ENCODE results near the gene WDR76. TPM values are rescaled to one million over a fixed set of nuclear protein-coding genes. Genes with fewer than 3 reads are reported as not detected.
"Not testable (repeated sequence)": the region's sequence is repeated elsewhere in the genome, so short reads cannot be mapped to it uniquely, and the experiment has no call there.

The WDR76 gene
- total RNA-seq, 4 donors from 2014 or later = 6.4 to 11.4 (median 10.1) TPM

DNA sequence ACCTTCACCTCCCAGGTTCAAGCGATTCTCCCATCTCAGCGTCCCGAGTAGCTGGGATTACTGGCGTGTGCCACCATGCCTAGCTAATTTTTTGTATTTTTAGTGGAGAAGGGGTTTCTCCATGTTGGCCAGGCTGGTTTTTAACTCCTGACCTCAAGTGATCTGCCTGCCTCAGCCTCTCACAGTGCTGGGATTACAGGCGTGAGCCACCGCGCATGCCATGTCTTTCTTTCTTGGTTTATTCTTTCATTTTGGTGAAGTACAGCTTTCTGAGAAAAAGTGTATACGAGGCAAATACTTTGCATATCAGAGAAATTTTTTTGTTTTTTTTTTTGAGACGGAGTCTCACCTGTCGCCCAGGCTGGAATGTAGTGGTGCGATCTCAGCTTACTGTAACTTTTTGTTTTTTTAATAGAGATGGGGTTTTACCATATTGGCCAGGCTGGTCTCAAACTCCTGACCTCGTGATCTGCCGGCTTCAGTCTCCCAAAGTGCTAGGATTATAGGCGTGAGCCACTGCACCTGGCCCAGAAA lies 4.8 kb downstream of the WDR76 start:
- not testable (repeated sequence) for H3K27me3 ChIP-seq, ATAC-seq, H3K4me3 ChIP-seq, H3K27ac ChIP-seq, H3K9me3 ChIP-seq
- WGBS, 2 donors (ENCODE audit: low coverage in 1 of 2) = 87 to 90% methylated on average over 6 to 12 of the region's 14 CpGs
- H3K36me3 ChIP-seq = peaks cover 0 to 20% of the 10 kb centered on the region in 2 donors
- H3K4me1 ChIP-seq = peaks cover 0 to 17% (median 0%) of the 10 kb centered on the region in 3 donors

DNA sequence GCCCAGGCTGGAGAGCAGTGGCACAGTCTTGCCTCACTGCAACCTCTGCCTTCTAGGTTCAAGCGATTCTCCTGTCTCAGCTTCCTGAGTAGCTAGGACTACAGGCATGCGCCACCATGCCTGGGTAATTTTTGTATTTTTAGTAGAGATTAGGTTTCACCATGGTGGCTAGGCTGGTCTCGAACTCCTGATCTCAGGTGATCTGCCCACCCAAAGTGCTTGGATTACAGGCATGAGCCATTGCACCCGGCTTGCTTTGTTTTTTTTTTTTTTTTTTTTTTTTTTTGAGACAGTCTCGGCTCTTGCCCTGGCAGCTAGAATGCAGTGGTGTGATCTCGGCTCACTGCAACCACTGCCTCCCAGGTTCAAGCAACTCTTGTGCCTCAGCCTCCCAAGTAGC lies 5.7 kb downstream of the WDR76 start:
- ATAC-seq = not testable (repeated sequence)

DNA sequence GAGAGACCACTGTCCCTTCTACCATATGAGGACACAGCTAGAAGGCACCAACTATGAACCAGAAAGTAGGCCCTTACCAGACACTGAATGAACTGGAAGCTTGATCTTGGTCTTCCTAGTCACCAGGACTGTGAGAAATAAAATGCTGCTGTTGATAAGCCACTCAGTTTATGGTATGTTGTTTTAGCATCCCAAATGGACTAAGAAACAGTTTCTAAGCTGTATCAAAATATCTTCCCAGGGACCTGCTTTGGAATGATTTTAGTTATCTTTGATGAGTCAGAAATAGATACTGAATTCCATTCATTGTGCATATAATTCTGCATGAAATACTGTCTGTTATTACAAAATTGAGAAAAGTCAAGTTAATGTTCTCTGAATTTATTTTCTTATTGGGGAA lies 18.6 kb downstream of the WDR76 start:
- Histone ChIP-seq H3K4me1 (no peaks in the 10 kb centered on the region), H3K27ac (no peak overlapping the region), H3K9me3 (no peaks in the 10 kb centered on the region), H3K4me3 (no peak overlapping the region), H3K36me3 (peaks cover 0 to 73% of the 10 kb centered on the region in 2 donors), H3K27me3 (no peaks in the 10 kb centered on the region)
- TF ChIP-seq POLR2A (IDR thresholded peaks at IDR 0.05) = no peak
- TF ChIP-seq POLR2AphosphoS5 (IDR thresholded peaks at IDR 0.05) = no peak
- TF ChIP-seq EP300 (IDR thresholded peaks at IDR 0.05) = no peak
- TF ChIP-seq, protein P1, sequence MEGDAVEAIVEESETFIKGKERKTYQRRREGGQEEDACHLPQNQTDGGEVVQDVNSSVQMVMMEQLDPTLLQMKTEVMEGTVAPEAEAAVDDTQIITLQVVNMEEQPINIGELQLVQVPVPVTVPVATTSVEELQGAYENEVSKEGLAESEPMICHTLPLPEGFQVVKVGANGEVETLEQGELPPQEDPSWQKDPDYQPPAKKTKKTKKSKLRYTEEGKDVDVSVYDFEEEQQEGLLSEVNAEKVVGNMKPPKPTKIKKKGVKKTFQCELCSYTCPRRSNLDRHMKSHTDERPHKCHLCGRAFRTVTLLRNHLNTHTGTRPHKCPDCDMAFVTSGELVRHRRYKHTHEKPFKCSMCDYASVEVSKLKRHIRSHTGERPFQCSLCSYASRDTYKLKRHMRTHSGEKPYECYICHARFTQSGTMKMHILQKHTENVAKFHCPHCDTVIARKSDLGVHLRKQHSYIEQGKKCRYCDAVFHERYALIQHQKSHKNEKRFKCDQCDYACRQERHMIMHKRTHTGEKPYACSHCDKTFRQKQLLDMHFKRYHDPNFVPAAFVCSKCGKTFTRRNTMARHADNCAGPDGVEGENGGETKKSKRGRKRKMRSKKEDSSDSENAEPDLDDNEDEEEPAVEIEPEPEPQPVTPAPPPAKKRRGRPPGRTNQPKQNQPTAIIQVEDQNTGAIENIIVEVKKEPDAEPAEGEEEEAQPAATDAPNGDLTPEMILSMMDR (IDR thresholded peaks at IDR 0.05) = no peak
- ATAC-seq = no peak

More for the DNA sequence above, 5.7 kb downstream of the WDR76 start:
- not testable (repeated sequence) for H3K27me3 ChIP-seq, H3K4me3 ChIP-seq, H3K4me1 ChIP-seq, H3K9me3 ChIP-seq, H3K27ac ChIP-seq
- WGBS, 2 donors (ENCODE audit: low coverage in 1 of 2) = 92 to 100% methylated on average over 2 to 3 of the region's 6 CpGs
- peaks cover 0 to 29% of the 10 kb centered on the region in 2 donors for H3K36me3 ChIP-seq

DNA sequence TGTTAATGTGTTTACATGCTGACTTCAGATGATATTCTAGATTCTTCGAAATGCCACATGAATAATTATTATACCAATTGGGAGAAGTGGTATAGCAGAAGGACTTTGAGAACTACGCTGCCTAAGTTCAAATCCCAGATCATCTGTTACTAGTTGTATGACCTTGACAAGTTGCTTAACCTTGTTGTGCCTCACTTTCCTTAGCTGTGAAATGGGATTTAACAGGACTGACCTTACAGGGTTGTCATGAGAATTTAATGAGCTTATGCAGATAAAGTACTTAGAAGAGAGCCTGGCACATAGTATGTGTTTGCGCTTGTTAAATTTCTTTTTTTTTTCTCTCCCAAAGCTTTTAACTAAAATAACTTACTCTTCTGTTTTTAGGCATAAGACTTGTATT lies 24.4 kb downstream of the WDR76 start:
- Histone ChIP-seq H3K4me3 (no peak overlapping the region), H3K27me3 (no peaks in the 10 kb centered on the region), H3K27ac (no peak overlapping the region), H3K4me1 (no peaks in the 10 kb centered on the region), H3K36me3 (peaks cover 0 to 63% of the 10 kb centered on the region in 2 donors), H3K9me3 (no peaks in the 10 kb centered on the region)
- no peak for ATAC-seq
- WGBS, 2 donors (ENCODE audit: low coverage in 1 of 2) = 90 to 100% methylated on average over 2 to 3 of the region's 3 CpGs
- TF ChIP-seq EP300 (IDR thresholded peaks at IDR 0.05) (no peak), POLR2A (IDR thresholded peaks at IDR 0.05) (no peak), POLR2AphosphoS5 (IDR thresholded peaks at IDR 0.05) (no peak)
- TF ChIP-seq, protein P1 (IDR thresholded peaks at IDR 0.05) = no peak

DNA sequence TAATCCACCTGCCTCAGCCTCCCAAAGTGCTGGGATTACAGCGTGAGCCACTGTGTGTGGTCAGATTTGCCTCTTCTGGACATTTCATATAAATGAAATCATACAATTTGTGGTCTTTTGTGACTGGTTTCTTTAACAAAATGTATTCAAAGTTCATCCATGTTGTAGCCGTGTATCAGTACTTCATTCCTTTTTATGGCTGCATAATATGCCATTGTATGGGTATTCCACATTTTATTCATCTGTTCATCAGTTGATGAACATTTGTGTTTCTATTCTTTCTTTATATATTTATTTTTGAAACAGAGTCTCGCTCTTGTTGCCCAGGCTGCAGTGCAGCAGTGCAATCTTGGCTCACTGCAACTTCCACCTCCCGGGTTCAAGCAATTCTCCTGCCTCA lies 25.8 kb downstream of the WDR76 start:
- no peaks in the 10 kb centered on the region for H3K4me1 ChIP-seq
- no peaks in the 10 kb centered on the region for H3K9me3 ChIP-seq
- no peak overlapping the region for H3K4me3 ChIP-seq
- no peaks in the 10 kb centered on the region for H3K27me3 ChIP-seq
- no peak for ATAC-seq
- H3K27ac ChIP-seq = no peak overlapping the region
- peaks cover 0 to 55% of the 10 kb centered on the region in 2 donors for H3K36me3 ChIP-seq
- WGBS, 2 donors (ENCODE audit: low coverage in 1 of 2) = 96 to 98% methylated on average over 4 of the region's 4 CpGs
- TF ChIP-seq POLR2AphosphoS5 (IDR thresholded peaks at IDR 0.05) = no peak
- TF ChIP-seq, protein P1 (IDR thresholded peaks at IDR 0.05) = no peak
- TF ChIP-seq POLR2A (IDR thresholded peaks at IDR 0.05) = no peak
- TF ChIP-seq EP300 (IDR thresholded peaks at IDR 0.05) = no peak

DNA sequence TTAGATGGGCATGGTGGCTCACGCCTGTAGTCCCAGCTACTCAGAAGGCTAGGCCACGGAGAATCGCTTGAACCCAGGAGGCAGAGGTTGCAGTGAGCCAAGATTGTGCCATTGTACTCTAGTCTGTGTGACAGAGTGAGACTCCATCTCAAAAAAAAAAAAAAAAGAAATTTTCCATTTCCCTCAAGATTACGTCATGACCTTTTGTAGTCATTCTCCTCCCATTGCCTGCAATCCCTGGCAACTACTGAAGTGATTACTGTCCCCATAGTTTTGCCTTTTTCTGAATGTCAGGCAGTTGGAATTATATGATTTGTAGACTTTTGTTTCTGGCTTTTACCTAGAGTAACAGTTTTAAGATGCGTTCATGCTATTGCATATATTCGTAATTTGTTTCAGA lies 28.0 kb downstream of the WDR76 start:
- Histone ChIP-seq H3K9me3 (no peaks in the 10 kb centered on the region), H3K36me3 (peaks cover 3 to 64% of the 10 kb centered on the region in 2 donors), H3K27me3 (no peaks in the 10 kb centered on the region), H3K4me1 (no peaks in the 10 kb centered on the region), H3K27ac (no peak overlapping the region), H3K4me3 (no peak overlapping the region)
- WGBS, 2 donors (ENCODE audit: low coverage in 1 of 2) = 89 to 100% methylated on average over 3 to 6 of the region's 6 CpGs
- ATAC-seq = no peak
- no peak for TF ChIP-seq EP300 (IDR thresholded peaks at IDR 0.05)
- TF ChIP-seq, protein P1 (IDR thresholded peaks at IDR 0.05) = no peak
- no peak for TF ChIP-seq POLR2A (IDR thresholded peaks at IDR 0.05)
- TF ChIP-seq POLR2AphosphoS5 (IDR thresholded peaks at IDR 0.05) = no peak

All from gastroesophageal sphincter (tissue), 4 donors.